ENCODE data around the gene ARFRP1.

GRCh38 chr20:63688228-63689045, 19.3 kb downstream of the ARFRP1 start:
- no peak for TF ChIP-seq CTCF (IDR thresholded peaks at IDR 0.05)
- no peak for TF ChIP-seq EZH2 (IDR thresholded peaks at IDR 0.05; ENCODE audit: borderline replicate concordance, insufficient read depth, low read depth, low read length, poor library complexity, severe bottlenecking)
